KOPT-K1 (cell line): ENCODE data around the gene SUGCT.
"Not testable (repeated sequence)": the region's sequence is repeated elsewhere in the genome, so short reads cannot be mapped to it uniquely, and the experiment has no call there.

ENCODE experiments used
- H3K27ac ChIP-seq: fragments of 200-600 bp; sonication (generic); 2 replicates; pipeline ENCODE4 v1.5.1; 2016; ENCODE audit warnings: antibody characterized with exemption, mild to moderate bottlenecking, low read depth, low read length; ENCODE audit not compliant: poor library complexity, severe bottlenecking
- H3K36me3 ChIP-seq: fragments of 200-600 bp; sonication (generic); 2 replicates; pipeline ENCODE4 v1.5.1; 2017; ENCODE audit warnings: antibody characterized with exemption, mild to moderate bottlenecking, low read length, moderate library complexity; ENCODE audit not compliant: insufficient read depth
- H3K9me3 ChIP-seq: fragments of 200-600 bp; sonication (generic); 2 replicates; pipeline ENCODE4 v1.5.1; 2017; ENCODE audit warnings: antibody characterized with exemption, low read length, mild to moderate bottlenecking; ENCODE audit not compliant: insufficient read depth, poor library complexity, severe bottlenecking

The SUGCT gene

DNA sequence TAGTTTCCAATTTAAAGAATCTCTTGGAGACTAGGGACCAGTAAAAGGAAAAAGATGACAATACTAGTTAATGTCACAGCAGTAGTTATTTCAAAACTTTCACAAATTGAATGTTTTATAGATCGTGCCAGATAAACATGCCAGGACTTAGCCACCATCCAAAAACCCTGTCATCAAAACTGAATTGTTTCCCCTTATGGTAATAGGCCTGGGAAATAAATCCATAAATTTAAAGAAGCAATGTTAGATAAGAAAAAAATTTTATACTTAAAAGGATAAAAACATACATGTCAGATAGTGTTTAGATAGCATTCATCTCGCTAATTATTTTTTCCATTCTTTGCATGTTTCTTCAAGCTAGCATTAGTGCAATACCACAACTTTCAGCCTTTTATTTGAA is 71.2 kb downstream of the SUGCT start:
- Histone ChIP-seq H3K27ac (no peak overlapping the region), H3K36me3 (no peaks in the 10 kb centered on the region), H3K9me3 (no peaks in the 10 kb centered on the region)

DNA sequence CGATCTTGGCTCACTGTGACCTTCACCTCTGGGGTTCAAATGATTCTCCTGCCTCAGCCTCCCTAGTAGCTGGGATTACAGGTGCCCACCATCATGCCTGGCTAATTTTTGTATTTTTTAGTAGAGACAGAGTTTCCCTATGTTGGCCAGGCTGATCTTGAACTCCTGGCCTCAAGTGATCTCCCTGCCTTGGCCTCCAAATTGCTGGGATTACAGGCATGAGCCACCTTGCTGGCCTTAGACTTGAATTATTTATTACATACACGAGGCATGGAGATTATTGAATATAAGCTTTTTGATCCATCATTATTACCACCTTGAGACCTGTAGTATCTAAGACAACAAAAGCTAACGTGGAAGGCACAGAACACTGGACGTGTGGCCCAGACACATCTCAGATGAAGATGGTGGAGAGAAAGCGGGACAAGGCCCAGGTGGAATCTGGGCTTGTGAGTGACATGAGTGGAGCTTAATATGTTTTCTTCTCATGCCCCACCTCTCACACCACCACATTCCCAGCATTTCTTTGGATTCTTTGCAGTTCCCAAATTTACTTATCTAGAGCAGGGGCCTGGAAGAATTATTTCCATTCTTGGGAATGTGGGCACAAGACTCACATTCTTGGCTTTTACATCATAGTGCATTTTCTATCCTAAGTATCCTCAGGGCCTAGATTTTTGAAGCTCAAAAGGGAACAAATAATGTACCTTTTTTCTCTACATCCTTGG is 76.6 kb downstream of the SUGCT start:
- Histone ChIP-seq H3K27ac (no peak overlapping the region), H3K36me3 (no peaks in the 10 kb centered on the region), H3K9me3 (no peaks in the 10 kb centered on the region)

DNA sequence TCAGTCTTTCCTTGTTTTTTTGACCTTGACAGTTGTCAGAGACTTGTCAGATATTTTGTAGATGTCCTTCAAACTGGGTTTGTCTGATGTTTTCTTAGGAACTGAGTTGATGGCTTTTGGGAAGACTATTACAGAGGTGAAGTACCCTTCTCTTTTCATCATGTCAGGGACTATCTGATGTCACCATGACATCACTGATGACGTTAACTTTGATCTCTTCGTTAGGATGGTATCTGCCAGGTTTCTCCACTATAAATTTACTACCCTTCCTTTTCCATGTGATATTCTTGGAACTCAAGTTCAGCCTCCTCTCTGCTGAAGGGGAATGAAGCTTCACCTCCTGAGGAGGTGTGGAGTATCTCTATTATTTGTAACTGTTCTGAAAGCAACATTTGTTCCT is 78.5 kb downstream of the SUGCT start:
- Histone ChIP-seq H3K27ac (no peak overlapping the region), H3K9me3 (no peaks in the 10 kb centered on the region), H3K36me3 (no peaks in the 10 kb centered on the region)

DNA sequence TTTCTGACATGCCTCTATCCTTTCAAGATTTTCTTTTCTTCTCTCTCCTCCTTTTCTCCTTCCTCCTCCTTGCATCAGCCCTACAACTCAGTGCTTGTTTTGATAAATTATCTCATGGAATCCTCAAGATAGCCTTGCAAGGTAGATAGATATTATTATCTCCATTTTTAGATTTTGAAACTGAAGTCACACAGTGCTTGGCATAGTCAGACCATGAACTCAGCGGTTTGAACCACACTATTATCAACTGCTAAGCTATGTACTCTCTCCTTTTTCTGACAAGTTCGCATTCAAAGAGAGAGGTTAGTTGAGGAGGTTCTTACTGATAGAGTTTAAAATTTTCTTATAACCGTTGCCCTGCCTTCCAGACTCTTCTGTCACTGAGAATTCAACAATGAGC is 79.1 kb downstream of the SUGCT start:
- Histone ChIP-seq H3K36me3 (no peaks in the 10 kb centered on the region), H3K27ac (no peak overlapping the region), H3K9me3 (no peaks in the 10 kb centered on the region)

DNA sequence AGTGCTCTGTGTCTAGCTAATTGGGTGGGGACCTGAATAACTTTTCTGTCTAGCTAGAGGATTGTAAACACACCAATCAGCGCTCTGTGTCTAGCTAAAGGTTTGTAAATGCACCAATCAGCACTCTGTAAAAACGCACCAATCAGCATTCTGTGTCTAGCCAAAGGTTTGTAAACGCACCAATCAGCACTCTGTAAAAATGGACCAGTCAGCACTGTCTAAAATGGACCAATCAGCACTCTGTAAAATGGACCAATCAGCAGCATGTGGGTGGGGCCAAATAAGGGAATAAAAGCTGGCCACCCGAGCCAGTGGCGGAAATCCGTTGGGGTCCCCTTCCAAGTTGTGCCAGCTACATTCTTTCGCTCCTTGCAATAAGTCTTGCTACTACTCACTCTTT is 83.8 kb downstream of the SUGCT start:
- H3K27ac ChIP-seq = not testable (repeated sequence)

DNA sequence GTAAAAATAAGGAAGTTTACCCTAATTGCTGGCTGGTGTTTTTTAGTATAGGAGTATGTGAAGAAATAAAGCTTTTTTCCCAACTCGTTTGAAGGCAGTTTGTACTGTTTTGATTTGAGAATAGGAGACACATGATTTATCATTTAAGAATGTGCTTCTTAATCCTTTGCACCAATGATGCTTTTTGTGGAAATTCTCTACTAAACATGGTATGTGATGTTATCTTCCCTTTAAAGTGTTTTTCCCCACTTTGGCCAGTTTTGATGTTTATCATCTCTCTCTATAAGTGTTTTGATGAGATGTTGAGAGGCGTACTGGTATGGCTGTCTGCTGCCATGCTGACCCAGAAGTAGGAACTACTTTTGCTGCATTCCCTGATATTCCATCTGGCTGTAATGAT is 85.1 kb downstream of the SUGCT start:
- no peaks in the 10 kb centered on the region for H3K36me3 ChIP-seq
- H3K27ac ChIP-seq = no peak overlapping the region

More for the DNA sequence above, 83.8 kb downstream of the SUGCT start:
- H3K36me3 ChIP-seq, H3K9me3 ChIP-seq: not testable (repeated sequence)

DNA sequence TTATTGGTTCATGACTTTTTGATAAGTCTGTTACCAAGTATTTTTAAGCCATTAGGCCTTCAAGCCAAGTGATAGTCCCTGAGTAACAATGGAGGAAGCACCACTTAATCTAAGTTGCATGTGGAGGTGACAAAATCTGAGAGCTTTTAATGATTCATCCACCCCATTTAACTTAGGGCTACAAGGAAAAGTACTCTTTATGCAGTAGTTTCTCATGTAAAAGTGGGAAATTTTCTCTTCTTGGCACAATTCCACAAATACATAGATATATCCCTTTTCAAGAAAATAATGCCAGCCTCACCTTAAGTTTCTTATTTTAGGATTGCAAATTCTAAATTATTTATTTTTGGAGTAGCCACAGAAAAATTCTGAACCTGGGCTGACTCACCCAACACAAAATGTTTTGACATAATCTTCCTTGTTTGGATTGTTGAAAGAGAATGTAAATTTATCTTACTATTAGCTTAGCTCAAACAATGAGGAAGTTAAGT is 85.7 kb downstream of the SUGCT start:
- H3K36me3 ChIP-seq = no peaks in the 10 kb centered on the region
- no peaks in the 10 kb centered on the region for H3K9me3 ChIP-seq
- no peak overlapping the region for H3K27ac ChIP-seq

More for the DNA sequence above, 85.1 kb downstream of the SUGCT start:
- H3K9me3 ChIP-seq = no peaks in the 10 kb centered on the region

DNA sequence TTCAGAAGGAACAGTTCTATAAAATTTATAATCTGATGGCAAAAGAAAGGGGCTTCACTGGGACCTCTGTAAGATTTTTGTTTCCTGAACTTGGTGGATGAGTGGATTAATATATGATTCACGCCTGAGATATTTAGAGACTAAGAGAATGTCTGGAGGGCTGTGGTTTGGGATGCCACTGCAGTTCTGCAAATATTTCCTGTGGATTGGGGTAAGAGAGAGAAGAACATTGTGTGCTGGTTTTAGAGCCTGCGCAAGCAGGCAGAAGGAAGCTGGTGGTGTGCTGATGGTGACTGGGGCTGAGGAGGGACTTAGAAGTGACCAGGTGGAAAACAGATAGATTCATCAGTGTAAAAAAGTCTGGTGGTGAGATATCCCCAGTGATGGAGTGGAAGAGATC is 87.0 kb downstream of the SUGCT start:
- Histone ChIP-seq H3K36me3 (no peaks in the 10 kb centered on the region), H3K27ac (no peak overlapping the region), H3K9me3 (no peaks in the 10 kb centered on the region)

DNA sequence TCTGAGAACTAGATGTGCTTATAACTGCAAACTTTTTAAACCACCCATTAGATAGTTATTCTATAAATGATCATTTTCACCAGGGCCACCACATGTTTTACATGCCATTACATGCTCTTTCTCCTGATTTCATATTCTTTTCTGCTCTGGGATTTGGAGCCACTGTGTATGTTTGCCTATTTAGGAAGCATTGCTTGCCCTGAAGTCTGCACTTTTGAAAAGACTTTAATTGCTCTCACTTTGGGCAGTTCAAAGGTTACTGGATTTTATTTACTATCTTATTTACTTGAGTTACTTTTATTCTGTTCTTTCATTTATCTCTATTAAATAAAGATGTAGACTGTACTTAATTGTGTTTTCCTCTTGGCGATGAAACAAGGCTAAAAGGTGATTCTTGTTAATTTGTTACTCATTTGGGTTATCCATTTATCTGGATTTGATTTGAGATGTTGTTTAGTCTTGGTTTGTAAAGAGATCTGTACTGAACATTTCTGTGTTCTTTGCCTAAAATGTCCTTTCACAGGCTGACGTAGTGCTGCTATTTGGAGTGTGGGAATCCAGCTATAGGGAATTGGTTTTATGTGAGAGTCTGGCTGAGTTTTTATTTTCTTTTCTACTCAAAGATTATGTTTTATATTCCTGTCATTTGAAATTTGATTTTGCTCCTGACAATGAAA is 88.8 kb downstream of the SUGCT start:
- H3K9me3 ChIP-seq = no peaks in the 10 kb centered on the region
- H3K27ac ChIP-seq = no peak overlapping the region

DNA sequence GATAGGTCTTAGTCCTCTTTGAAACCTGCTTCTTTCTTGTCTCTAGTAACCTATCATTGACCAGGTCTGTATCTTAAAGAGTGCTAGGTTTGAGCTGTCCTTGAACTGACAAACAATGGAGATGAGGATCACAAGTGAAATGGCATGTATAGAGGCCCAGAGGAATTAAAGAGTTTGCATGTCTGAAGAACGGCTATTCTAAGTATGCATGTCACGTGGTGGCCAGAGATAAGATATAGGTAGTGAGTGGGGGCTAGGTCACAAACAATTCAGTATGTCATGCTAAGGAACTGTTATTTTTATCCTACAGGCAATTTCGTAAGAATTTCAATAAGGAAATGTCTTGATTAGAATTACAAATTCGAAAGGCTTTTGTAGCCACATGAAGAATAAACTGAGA is 95.3 kb downstream of the SUGCT start:
- H3K36me3 ChIP-seq = no peaks in the 10 kb centered on the region
- H3K27ac ChIP-seq = no peak overlapping the region
- H3K9me3 ChIP-seq = no peaks in the 10 kb centered on the region

More for the DNA sequence above, 88.8 kb downstream of the SUGCT start:
- no peaks in the 10 kb centered on the region for H3K36me3 ChIP-seq

DNA sequence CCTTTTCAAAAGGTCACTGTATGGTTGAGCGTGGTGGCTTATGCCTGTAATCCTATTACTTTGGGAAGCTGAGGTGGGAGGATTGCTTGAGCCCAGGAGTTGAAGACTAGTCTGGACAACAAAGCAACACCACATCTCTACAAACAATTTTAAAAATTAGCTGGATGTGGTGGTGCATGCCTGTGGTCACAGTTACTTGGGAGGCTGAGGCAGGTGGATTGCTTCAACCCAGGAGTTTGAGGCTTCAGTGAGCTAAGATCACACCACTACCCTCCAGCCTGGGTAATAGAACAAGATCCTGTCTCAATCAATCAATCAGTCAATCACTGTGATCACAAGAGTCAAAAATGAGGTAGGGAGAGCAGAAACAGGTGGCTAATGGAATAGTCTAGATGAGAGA is 97.0 kb downstream of the SUGCT start:
- Histone ChIP-seq H3K9me3 (no peaks in the 10 kb centered on the region), H3K36me3 (no peaks in the 10 kb centered on the region), H3K27ac (no peak overlapping the region)

DNA sequence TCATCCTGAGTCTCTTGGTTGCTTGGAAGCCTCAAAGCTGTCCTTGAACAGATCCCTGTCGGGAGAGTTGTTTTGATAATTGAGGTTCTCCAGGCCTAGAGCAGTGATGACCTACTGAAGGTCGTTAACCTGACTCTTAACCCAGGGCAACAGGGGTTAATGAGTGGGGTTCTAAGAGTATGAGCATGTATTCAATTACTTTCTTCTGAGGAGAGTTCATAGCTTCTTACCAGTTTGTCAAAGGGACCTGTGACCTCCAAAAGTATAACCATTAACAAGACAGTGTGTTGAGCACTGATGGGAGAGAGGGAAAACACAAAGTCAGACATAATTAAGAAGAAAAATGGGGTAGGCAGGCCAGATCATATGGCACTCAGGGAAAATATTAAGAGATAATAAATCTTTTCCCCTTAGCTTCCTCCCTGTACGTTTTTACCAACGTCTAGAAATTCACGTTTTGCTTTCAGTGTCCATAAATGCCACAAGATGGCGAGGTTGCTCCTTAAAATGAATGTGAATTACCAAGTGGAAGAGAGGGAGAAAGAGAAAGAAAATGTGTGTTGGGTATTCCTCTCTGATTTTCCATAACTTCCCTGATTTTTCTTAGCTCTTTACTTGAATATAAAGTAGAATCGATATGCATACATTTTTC is 97.6 kb downstream of the SUGCT start:
- no peaks in the 10 kb centered on the region for H3K36me3 ChIP-seq
- no peak overlapping the region for H3K27ac ChIP-seq
- no peaks in the 10 kb centered on the region for H3K9me3 ChIP-seq

DNA sequence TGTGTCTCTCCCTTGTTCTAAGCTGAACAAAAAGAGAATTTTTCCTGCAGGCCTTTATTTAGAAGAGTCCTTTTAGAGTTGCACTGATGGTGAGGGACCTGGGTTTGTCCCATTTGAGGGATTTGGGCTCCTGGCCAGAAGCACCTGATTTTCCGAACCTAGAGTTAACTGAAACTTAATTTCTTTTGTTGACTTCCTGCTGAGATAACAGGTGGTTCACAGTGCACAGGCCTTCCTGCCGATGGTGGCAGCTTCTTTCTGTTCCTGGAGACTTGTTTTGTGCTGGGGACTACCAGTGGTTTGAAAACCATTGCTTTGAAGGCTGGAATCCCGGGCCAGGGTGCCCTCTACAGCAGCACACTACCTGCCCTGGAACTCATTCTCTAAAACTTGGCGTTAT is 99.2 kb downstream of the SUGCT start:
- Histone ChIP-seq H3K9me3 (no peaks in the 10 kb centered on the region), H3K36me3 (no peaks in the 10 kb centered on the region), H3K27ac (no peak overlapping the region)

DNA sequence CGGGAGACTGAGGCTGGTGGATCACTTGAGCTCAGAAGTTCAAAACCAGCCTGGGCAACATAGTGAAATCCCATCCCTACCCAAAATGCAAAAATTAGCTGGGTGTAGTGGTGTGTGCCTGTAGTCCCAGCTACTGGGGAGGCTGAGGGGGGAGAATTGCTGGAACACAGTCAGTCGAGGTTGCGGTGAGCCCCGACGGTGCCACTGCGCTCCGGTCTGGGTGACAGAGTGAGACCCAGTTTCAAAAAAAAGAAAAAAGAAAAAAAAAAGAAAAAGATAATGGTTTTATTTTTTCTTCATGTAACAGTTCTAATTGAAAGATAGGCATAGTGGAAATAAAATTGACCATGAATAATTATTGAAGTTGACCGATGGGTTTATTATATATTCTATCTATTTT is 99.9 kb downstream of the SUGCT start:
- Histone ChIP-seq H3K9me3 (no peaks in the 10 kb centered on the region), H3K27ac (no peak overlapping the region), H3K36me3 (no peaks in the 10 kb centered on the region)

DNA sequence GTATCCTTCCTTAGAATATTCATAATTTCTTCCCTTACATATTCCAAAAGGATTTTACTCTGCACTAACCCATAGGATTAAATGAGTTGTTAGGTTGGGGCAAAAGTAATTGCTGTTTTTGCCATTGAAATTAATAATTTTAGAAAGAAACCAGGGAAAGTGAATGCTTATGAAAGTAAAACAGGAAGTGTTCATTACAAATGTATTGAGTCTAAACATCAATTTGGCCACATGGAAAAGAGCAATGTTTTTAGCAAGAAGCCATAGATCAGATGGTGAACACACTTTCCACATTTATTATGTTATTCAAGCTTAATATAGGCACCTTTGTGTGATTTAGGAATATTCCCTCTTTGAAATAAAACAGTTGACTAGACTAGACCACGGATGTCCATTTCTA is 102.9 kb downstream of the SUGCT start:
- Histone ChIP-seq H3K27ac (no peak overlapping the region), H3K36me3 (no peaks in the 10 kb centered on the region), H3K9me3 (no peaks in the 10 kb centered on the region)
